GM12801 (cell line): ENCODE measurements around the gene AQP1.

Source experiments
- TF ChIP-seq, protein P1 (sequence below): IDR thresholded peaks from one replicate; pipeline ENCODE4 v1.5.1; 2011; ENCODE audit warnings: control low read depth; ENCODE audit not compliant: insufficient read length; ENCODE audit errors: extremely low read depth

AQP1 gene

GRCh38 chr7:30911561-30911969 is at the start of gene AQP1:
AQP1 (plus strand) TSS chr7:30911853; CDS start chr7:30911910, 57 bp downstream.
- TF ChIP-seq, protein P1, sequence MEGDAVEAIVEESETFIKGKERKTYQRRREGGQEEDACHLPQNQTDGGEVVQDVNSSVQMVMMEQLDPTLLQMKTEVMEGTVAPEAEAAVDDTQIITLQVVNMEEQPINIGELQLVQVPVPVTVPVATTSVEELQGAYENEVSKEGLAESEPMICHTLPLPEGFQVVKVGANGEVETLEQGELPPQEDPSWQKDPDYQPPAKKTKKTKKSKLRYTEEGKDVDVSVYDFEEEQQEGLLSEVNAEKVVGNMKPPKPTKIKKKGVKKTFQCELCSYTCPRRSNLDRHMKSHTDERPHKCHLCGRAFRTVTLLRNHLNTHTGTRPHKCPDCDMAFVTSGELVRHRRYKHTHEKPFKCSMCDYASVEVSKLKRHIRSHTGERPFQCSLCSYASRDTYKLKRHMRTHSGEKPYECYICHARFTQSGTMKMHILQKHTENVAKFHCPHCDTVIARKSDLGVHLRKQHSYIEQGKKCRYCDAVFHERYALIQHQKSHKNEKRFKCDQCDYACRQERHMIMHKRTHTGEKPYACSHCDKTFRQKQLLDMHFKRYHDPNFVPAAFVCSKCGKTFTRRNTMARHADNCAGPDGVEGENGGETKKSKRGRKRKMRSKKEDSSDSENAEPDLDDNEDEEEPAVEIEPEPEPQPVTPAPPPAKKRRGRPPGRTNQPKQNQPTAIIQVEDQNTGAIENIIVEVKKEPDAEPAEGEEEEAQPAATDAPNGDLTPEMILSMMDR, result no peak

- TF ChIP-seq, protein P1, result no peak
Observed at GRCh38 chr7:30862995-30863705, 48.5 kb upstream of the AQP1 start.

GRCh38 chr7:30863706-30864035 is 48.0 kb upstream of the AQP1 start:
- TF ChIP-seq, protein P1, result no peak

GRCh38 chr7:30864101-30864500 is 47.6 kb upstream of the AQP1 start:
- TF ChIP-seq, protein P1, result no peak

- TF ChIP-seq, protein P1, result no peak
Observed at GRCh38 chr7:30865076-30865475, 46.6 kb upstream of the AQP1 start.

- TF ChIP-seq, protein P1, result no peak
Observed at GRCh38 chr7:30865821-30866220, 45.8 kb upstream of the AQP1 start.

DNA sequence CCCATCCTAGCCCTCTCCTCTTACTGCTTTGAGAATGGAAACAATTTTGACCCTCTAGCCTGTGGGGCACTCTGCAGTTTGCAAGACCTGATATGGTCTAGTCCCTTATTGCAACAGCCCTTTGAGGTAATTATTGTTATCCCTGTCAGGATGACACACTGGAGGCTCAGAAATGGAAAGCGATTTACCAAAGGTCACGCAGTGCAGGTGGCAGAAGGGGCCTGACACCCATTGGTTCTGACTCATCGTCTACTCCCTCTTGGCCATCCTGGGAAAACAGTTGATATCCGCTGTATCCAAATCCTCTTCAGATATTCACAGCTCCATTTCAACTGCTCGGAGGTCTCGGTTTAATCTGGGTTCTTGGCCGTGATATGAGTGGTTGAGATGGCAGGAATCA is 44.7 kb upstream of the AQP1 start:
- TF ChIP-seq, protein P1, result no peak
